OCI-LY1 (cell line): Measurements from ENCODE around the gene TSPYL6.
"Not testable (repeated sequence)": the region's sequence is repeated elsewhere in the genome, so short reads cannot be mapped to it uniquely, and the experiment has no call there.

Experiments
- H2AFZ ChIP-seq: fragments of 200-600 bp; sonication (generic), shearing (Covaris generic); 2 replicates; pipeline ENCODE4 v1.6.0; 2014; ENCODE audit warnings: antibody characterized with exemption, mild to moderate bottlenecking, low read length
- H3F3A ChIP-seq: fragments of 200-600 bp; sonication (generic), shearing (Covaris generic); 2 replicates; pipeline ENCODE4 v1.6.0; 2014; ENCODE audit warnings: mild to moderate bottlenecking, antibody characterized with exemption, low read length, moderate library complexity; ENCODE audit not compliant: insufficient read depth
- H3K27ac ChIP-seq: fragments of 200-600 bp; sonication (generic); 2 replicates; pipeline ENCODE4 v1.5.1; 2014; ENCODE audit warnings: low read length, mixed run types, mild to moderate bottlenecking, low read depth; ENCODE audit not compliant: poor library complexity, severe bottlenecking
- H3K27me3 ChIP-seq: fragments of 200-600 bp; sonication (generic); 2 replicates; pipeline ENCODE4 v1.6.0; 2014; ENCODE audit warnings: antibody characterized with exemption, mild to moderate bottlenecking, low read length, moderate library complexity; ENCODE audit not compliant: insufficient read depth
- H3K36me3 ChIP-seq: fragments of 200-600 bp; sonication (generic); 2 replicates; pipeline ENCODE4 v1.6.1; 2014; ENCODE audit warnings: mild to moderate bottlenecking, antibody characterized with exemption, low read length, moderate library complexity, mixed read lengths; ENCODE audit not compliant: insufficient read depth
- H3K4me1 ChIP-seq: fragments of 200-600 bp; sonication (generic); 2 replicates; pipeline ENCODE4 v1.5.1; 2014; ENCODE audit warnings: mild to moderate bottlenecking, low read length, moderate library complexity; ENCODE audit not compliant: insufficient read depth, severe bottlenecking
- H3K4me2 ChIP-seq: fragments of 200-600 bp; sonication (generic), shearing (Covaris generic); 2 replicates; pipeline ENCODE4 v1.6.1; 2014; ENCODE audit warnings: low read length
- H3K4me3 ChIP-seq: fragments of 200-600 bp; sonication (generic); 2 replicates; pipeline ENCODE4 v1.5.1; 2014; ENCODE audit warnings: low read length, low read depth, mild to moderate bottlenecking, mixed read lengths; ENCODE audit not compliant: poor library complexity, severe bottlenecking
- H3K79me2 ChIP-seq: fragments of 200-600 bp; shearing (Covaris generic); 2 replicates; pipeline ENCODE4 v1.6.1; 2016; ENCODE audit warnings: mixed run types, low read length, mixed read lengths; ENCODE audit not compliant: insufficient read depth
- H3K9ac ChIP-seq: fragments of 200-600 bp; sonication (generic), shearing (Covaris generic); 2 replicates; pipeline ENCODE4 v1.6.1; 2014; ENCODE audit warnings: mild to moderate bottlenecking, low read length, mixed read lengths
- H3K9me2 ChIP-seq: fragments of 200-600 bp; sonication (generic), shearing (Covaris generic); 2 replicates; pipeline ENCODE4 v1.6.1; 2014; ENCODE audit warnings: low read depth, mild to moderate bottlenecking, low read length, mixed read lengths
- H3K9me3 ChIP-seq: fragments of 200-600 bp; shearing (Covaris generic); 2 replicates; pipeline ENCODE4 v1.6.1; 2014; ENCODE audit warnings: low read length, mixed read lengths
- H4K20me1 ChIP-seq: fragments of 200-600 bp; sonication (generic), shearing (Covaris generic); 2 replicates; pipeline ENCODE4 v1.6.0; 2016; ENCODE audit warnings: mild to moderate bottlenecking, low read length; ENCODE audit not compliant: insufficient read depth
- EZH2 ChIP-seq: fragments of 200-600 bp; sonication (generic), shearing (Covaris generic); IDR thresholded peaks from 2 replicates; pipeline ENCODE4 v1.8.0; 2017; ENCODE audit warnings: borderline replicate concordance, mixed run types, mild to moderate bottlenecking, antibody characterized with exemption, low read length, moderate library complexity, mixed read lengths
- TF ChIP-seq, protein P1 (sequence below): fragments of 200-600 bp; sonication (generic), shearing (Covaris generic); IDR thresholded peaks from 2 replicates; pipeline ENCODE4 v1.5.1; 2017; ENCODE audit warnings: mild to moderate bottlenecking, antibody characterized with exemption, low read length, moderate library complexity, mixed read lengths

TSPYL6 gene

DNA sequence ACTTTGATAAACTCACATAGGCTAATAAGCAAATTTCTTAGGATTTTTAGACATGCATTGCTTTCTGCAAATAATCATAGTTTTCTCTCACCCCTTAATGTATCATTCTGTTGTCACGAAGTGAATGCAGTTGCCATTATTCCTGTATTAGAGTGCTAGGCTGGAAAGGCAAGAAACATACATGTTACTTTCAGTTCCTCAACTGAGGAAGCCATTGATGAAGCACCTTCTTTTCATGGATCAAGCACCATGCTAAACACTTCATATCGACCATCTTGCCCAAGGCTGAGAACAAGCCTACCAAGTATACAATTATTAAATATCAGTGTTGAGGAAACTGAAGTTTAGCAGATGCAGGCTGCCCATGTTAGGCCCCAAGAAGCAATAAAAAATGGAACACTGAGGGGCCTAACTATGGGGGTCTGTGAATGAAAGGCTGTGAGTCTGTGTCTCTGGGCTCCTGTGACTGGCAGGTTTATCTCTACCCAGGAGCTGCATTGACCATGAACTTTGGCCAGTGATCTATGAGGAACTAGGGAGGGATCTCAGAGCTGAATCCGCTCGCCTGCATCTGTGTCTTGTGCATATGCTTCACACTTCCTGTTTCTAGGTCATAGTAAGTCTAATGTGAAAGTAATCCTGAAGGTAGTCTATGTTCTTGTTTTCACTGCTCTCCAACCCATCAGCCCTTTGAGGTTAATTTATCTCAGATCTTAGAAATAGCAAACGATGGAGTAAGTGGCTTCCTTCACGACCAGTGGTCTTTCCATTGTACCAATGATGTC is 16.0 kb upstream of the TSPYL6 start:
- H3K27me3 ChIP-seq = no peaks in the 10 kb centered on the region
- no peaks in the 10 kb centered on the region for H3K79me2 ChIP-seq
- H3K27ac ChIP-seq = no peak overlapping the region
- H3K4me2 ChIP-seq = peak overlapping the region; percentile 28; the same call in 1 of the 2 replicates
- no peaks in the 10 kb centered on the region for H3K9me3 ChIP-seq
- no peak overlapping the region for H3K9ac ChIP-seq
- H3K4me1 ChIP-seq = peaks cover 10% of the 10 kb centered on the region
- H3K4me3 ChIP-seq = no peak overlapping the region
- no peaks in the 10 kb centered on the region for H4K20me1 ChIP-seq
- H3F3A ChIP-seq = no peaks in the 10 kb centered on the region
- no peaks in the 10 kb centered on the region for H3K9me2 ChIP-seq
- peaks cover 5% of the 10 kb centered on the region; the same call in 1 of the 2 replicates for H3K36me3 ChIP-seq
- TF ChIP-seq EZH2 = no peak
- TF ChIP-seq, protein P1, sequence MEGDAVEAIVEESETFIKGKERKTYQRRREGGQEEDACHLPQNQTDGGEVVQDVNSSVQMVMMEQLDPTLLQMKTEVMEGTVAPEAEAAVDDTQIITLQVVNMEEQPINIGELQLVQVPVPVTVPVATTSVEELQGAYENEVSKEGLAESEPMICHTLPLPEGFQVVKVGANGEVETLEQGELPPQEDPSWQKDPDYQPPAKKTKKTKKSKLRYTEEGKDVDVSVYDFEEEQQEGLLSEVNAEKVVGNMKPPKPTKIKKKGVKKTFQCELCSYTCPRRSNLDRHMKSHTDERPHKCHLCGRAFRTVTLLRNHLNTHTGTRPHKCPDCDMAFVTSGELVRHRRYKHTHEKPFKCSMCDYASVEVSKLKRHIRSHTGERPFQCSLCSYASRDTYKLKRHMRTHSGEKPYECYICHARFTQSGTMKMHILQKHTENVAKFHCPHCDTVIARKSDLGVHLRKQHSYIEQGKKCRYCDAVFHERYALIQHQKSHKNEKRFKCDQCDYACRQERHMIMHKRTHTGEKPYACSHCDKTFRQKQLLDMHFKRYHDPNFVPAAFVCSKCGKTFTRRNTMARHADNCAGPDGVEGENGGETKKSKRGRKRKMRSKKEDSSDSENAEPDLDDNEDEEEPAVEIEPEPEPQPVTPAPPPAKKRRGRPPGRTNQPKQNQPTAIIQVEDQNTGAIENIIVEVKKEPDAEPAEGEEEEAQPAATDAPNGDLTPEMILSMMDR = no peak
- no peak overlapping the region for H2AFZ ChIP-seq

DNA sequence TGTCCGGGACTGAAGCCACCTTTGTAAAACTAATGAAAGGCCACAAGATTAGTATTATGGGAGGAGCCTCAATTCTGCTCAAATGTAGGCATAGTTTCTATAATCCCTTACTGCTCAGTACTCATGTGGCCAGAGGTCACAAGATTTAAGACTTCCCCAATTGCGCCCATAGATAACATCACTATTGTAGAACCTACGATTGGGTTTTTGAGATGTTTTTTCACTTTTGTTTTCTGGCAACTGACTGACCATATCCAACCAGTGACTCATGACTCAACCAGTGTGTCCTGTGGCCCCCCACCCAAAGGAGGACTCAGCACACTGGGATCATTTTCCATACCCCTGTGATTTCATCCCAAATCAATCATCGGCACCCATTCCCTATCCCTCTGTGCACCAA is 15.2 kb upstream of the TSPYL6 start:
- no peak overlapping the region for H2AFZ ChIP-seq
- no peaks in the 10 kb centered on the region for H3K27me3 ChIP-seq
- H3K79me2 ChIP-seq = no peaks in the 10 kb centered on the region
- no peak overlapping the region for H3K4me2 ChIP-seq
- no peak overlapping the region for H3K4me3 ChIP-seq
- H3K9me2 ChIP-seq = no peaks in the 10 kb centered on the region
- H3K9me3 ChIP-seq = no peaks in the 10 kb centered on the region
- TF ChIP-seq EZH2 = no peak
- TF ChIP-seq, protein P1 = no peak
- H3K4me1 ChIP-seq = peaks cover 10% of the 10 kb centered on the region
- H3K36me3 ChIP-seq = peaks cover 5% of the 10 kb centered on the region; the same call in 1 of the 2 replicates
- no peaks in the 10 kb centered on the region for H3F3A ChIP-seq
- H4K20me1 ChIP-seq = no peaks in the 10 kb centered on the region
- H3K27ac ChIP-seq = no peak overlapping the region
- H3K9ac ChIP-seq = no peak overlapping the region

DNA sequence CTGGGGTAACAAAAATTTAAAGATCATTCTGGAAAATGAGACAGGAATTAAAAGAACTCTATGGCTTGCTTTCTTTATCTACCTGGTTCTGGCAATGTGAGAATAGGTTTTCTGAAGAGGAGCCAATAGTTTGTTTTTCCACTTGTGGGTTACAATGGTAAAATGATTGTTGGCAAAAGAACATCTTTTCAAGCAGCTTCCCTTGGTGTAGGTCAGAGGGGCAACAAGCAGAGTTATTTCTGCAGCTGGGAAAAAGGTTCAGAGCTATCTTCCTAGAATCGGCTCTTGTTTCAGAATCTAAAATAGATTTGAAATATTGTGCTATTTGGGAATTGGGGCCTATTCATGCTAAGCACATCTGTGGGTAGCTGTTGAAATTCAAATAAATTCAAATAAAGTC is 11.5 kb upstream of the TSPYL6 start:
- H3K27ac ChIP-seq = no peak overlapping the region
- H3F3A ChIP-seq = no peaks in the 10 kb centered on the region
- TF ChIP-seq, protein P1 = no peak
- no peak for TF ChIP-seq EZH2
- peaks cover 10% of the 10 kb centered on the region for H3K4me1 ChIP-seq
- H4K20me1 ChIP-seq = no peaks in the 10 kb centered on the region
- no peaks in the 10 kb centered on the region; the same call in 1 of the 2 replicates for H3K9me3 ChIP-seq
- H3K27me3 ChIP-seq = no peaks in the 10 kb centered on the region
- H3K9ac ChIP-seq = no peak overlapping the region
- H3K4me2 ChIP-seq = no peak overlapping the region
- H3K36me3 ChIP-seq = no peaks in the 10 kb centered on the region
- H3K79me2 ChIP-seq = no peaks in the 10 kb centered on the region
- H2AFZ ChIP-seq = no peak overlapping the region
- H3K4me3 ChIP-seq = no peak overlapping the region
- no peaks in the 10 kb centered on the region for H3K9me2 ChIP-seq

DNA sequence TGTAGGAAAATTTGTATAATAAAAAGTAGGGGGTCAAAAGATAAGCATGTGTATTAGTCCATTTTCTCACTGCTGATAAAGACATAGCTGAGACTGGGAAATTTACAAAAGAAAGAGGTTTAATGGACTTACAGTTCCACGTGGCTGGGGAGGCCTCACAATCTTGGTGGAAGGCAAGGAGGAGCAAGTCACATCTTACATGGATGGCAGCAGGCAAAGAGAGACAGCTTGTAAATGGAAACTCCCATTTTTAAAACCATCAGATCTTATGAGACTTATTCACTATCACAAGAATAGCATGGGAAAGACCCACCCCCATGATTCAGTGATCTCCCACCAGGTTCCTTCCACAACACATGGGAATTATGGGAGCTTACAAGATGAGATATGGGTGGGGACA is 9.1 kb upstream of the TSPYL6 start:
- not testable (repeated sequence) for H4K20me1 ChIP-seq, H2AFZ ChIP-seq, H3K79me2 ChIP-seq, H3K9me2 ChIP-seq, H3K27me3 ChIP-seq, H3K9ac ChIP-seq, H3K4me2 ChIP-seq, H3K9me3 ChIP-seq, H3K4me3 ChIP-seq, H3K36me3 ChIP-seq, H3F3A ChIP-seq, H3K4me1 ChIP-seq, H3K27ac ChIP-seq
